Measurements from ENCODE around the gene CARS2. TPM values are rescaled to one million over a fixed set of nuclear protein-coding genes. Genes with fewer than 3 reads are reported as not detected.

CARS2 gene
- total and polyA plus RNA-seq, 2 donors (not counting 3 experiments of a cell fraction or from before 2014, with no cell fraction given) = 42.0 to 51.2 TPM

DNA sequence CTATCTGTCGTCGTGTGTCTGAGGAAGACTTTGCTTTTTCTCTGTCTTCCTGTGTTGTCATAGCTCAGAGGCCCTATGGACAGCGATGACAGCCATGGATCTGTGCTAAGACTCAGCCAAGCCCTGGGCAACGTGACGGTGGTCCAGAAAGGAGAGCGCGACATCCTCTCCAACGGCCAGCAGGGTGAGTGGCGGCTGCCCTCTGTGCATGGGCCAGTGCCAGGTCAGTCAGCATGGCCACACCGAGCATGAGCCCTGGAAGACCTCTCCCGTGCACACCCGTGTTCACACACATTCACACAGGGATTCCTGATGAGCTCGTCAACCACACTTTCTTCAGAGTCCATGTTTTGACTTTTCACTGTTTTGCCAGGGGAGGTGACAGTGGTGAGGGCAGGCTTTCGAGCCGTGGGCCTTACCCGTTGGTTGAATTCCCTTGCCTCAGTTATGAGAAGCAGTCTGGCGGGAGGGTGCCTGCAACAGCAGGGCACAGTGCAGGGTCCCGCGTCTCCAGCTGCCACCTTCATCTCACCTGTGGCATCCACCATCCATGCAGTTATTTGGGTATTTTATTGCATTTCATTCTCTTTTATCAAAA is 70.4 kb downstream of the CARS2 start:
- peaks cover 13 to 44% of the 10 kb centered on the region in 2 experiments for H3K36me3 ChIP-seq (ENCODE audit: control insufficient read depth in 2 of 2, extremely low read depth in 1 of 2, insufficient read depth in 2 of 2, low read length in 2 of 2)

GRCh38 chr13:110634558-110634957 is 71.4 kb downstream of the CARS2 start:
- BruUV-seq (replicated peaks) = no TSS peak
- no peaks in the 10 kb centered on the region for H3K27me3 ChIP-seq (ENCODE audit: control insufficient read depth in 2 of 2, insufficient read depth in 2 of 2, low read length in 2 of 2)
- no peak for DNase-seq (ENCODE audit: low read depth, low spot score)
- H4K20me1 ChIP-seq (replicated peaks; ENCODE audit: control insufficient read depth, extremely low read depth, insufficient read depth, low read length) = no peaks in the 10 kb centered on the region
- H3K4me3 ChIP-seq (replicated peaks in 1 of 3; ENCODE audit: insufficient read depth in 1 of 3, low read depth in 1 of 3, low read length in 3 of 3) = no peak overlapping the region
- dilution Hi-C loops (cut with MboI; ENCODE audit: extremely low pct_ligation_motif_present, low sequenced_read_pairs) (no loop called here), intact Hi-C loops (cut with micrococcal nuclease) (no loop called here)
- FAIRE-seq = no peak
- ChIA-PET POLR2A (interaction anchor here (0.7 kb wide), 1 partner anchor 81 kb away, joined by 3 read pairs; no protein-coding TSS in a partner anchor), CTCF (no interaction called here)
- H3K27ac ChIP-seq (ENCODE audit: insufficient read depth, low read depth, low read length) = no peak overlapping the region
- H3K9ac ChIP-seq (replicated peaks; ENCODE audit: extremely low read depth, insufficient read depth, low read length) = no peak overlapping the region
- no peaks in the 10 kb centered on the region for H3K9me1 ChIP-seq (replicated peaks; ENCODE audit: control insufficient read depth, extremely low read depth, insufficient read depth, low read length)
- peaks cover 17 to 45% of the 10 kb centered on the region in 2 experiments for H3K36me3 ChIP-seq (ENCODE audit: control insufficient read depth in 2 of 2, extremely low read depth in 1 of 2, insufficient read depth in 2 of 2, low read length in 2 of 2)
- no peak overlapping the region for H3K4me2 ChIP-seq (ENCODE audit: insufficient read depth, low read length)
- H3K9me3 ChIP-seq (replicated peaks; ENCODE audit: control insufficient read depth, insufficient read depth, low read length) = no peaks in the 10 kb centered on the region
- H3K79me2 ChIP-seq (ENCODE audit: control insufficient read depth, insufficient read depth, low read length) = peaks cover 24% of the 10 kb centered on the region
- TF ChIP-seq FOS (IDR thresholded peaks at IDR 0.05; ENCODE audit: borderline replicate concordance, insufficient read depth, low read length) (no peak), EZH2 (IDR thresholded peaks at IDR 0.05; ENCODE audit: borderline replicate concordance, low read depth, low read length, severe bottlenecking) (no peak), GATA2 (IDR thresholded peaks at IDR 0.05; ENCODE audit: insufficient read depth, insufficient read length, low read depth, low read length) (no peak), POLR2A (IDR thresholded peaks at IDR 0.05; ENCODE audit: low read depth, low read length) (no peak), JUN (IDR thresholded peaks at IDR 0.05; ENCODE audit: borderline replicate concordance, insufficient read depth, insufficient read length, low read depth) (no peak), MYC (IDR thresholded peaks at IDR 0.05; ENCODE audit: low read depth, low read length) (no peak), POLR2AphosphoS5 (IDR thresholded peaks at IDR 0.05; ENCODE audit: insufficient read depth, low read depth, low read length) (no peak)
- TF ChIP-seq, protein P1, sequence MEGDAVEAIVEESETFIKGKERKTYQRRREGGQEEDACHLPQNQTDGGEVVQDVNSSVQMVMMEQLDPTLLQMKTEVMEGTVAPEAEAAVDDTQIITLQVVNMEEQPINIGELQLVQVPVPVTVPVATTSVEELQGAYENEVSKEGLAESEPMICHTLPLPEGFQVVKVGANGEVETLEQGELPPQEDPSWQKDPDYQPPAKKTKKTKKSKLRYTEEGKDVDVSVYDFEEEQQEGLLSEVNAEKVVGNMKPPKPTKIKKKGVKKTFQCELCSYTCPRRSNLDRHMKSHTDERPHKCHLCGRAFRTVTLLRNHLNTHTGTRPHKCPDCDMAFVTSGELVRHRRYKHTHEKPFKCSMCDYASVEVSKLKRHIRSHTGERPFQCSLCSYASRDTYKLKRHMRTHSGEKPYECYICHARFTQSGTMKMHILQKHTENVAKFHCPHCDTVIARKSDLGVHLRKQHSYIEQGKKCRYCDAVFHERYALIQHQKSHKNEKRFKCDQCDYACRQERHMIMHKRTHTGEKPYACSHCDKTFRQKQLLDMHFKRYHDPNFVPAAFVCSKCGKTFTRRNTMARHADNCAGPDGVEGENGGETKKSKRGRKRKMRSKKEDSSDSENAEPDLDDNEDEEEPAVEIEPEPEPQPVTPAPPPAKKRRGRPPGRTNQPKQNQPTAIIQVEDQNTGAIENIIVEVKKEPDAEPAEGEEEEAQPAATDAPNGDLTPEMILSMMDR (IDR thresholded peaks at IDR 0.05; ENCODE audit: extremely low read depth in 1 of 2, insufficient read depth in 1 of 2, low read depth in 1 of 2, low read length in 2 of 2) = no peak
- TF ChIP-seq, protein P2, sequence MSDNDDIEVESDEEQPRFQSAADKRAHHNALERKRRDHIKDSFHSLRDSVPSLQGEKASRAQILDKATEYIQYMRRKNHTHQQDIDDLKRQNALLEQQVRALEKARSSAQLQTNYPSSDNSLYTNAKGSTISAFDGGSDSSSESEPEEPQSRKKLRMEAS (IDR thresholded peaks at IDR 0.05; ENCODE audit: insufficient read depth, insufficient read length) = no peak
- H3K4me1 ChIP-seq (ENCODE audit: control insufficient read depth, extremely low read depth, insufficient read depth, low read length) = no peaks in the 10 kb centered on the region
- no peak overlapping the region for H2AFZ ChIP-seq (ENCODE audit: low read depth, low read length)

More for the DNA sequence above, 70.4 kb downstream of the CARS2 start:
- POLR2A ChIA-PET = no interaction called here
- FAIRE-seq (no peak), DNase-seq (ENCODE audit: low read depth, low spot score) (no peak)
- Histone ChIP-seq H2AFZ (ENCODE audit: low read depth, low read length) (no peak overlapping the region), H3K4me3 (replicated peaks in 1 of 3; ENCODE audit: insufficient read depth in 1 of 3, low read depth in 1 of 3, low read length in 3 of 3) (no peak overlapping the region), H3K4me2 (ENCODE audit: insufficient read depth, low read length) (no peak overlapping the region), H3K79me2 (ENCODE audit: control insufficient read depth, insufficient read depth, low read length) (peaks cover 16% of the 10 kb centered on the region), H3K9me3 (replicated peaks; ENCODE audit: control insufficient read depth, insufficient read depth, low read length) (no peaks in the 10 kb centered on the region), H3K27ac (ENCODE audit: insufficient read depth, low read depth, low read length) (no peak overlapping the region), H4K20me1 (replicated peaks; ENCODE audit: control insufficient read depth, extremely low read depth, insufficient read depth, low read length) (no peaks in the 10 kb centered on the region), H3K9ac (replicated peaks; ENCODE audit: extremely low read depth, insufficient read depth, low read length) (no peak overlapping the region), H3K9me1 (replicated peaks; ENCODE audit: control insufficient read depth, extremely low read depth, insufficient read depth, low read length) (no peaks in the 10 kb centered on the region), H3K27me3 (ENCODE audit: control insufficient read depth in 2 of 2, insufficient read depth in 2 of 2, low read length in 2 of 2) (no peaks in the 10 kb centered on the region), H3K4me1 (ENCODE audit: control insufficient read depth, extremely low read depth, insufficient read depth, low read length) (no peaks in the 10 kb centered on the region)
- no TSS peak for BruUV-seq (replicated peaks)
- intact Hi-C loops (cut with micrococcal nuclease) (no loop called here), dilution Hi-C loops (cut with MboI; ENCODE audit: extremely low pct_ligation_motif_present, low sequenced_read_pairs) (no loop called here)
- TF ChIP-seq POLR2AphosphoS5 (IDR thresholded peaks at IDR 0.05; ENCODE audit: insufficient read depth, low read depth, low read length) = no peak
- no peak for TF ChIP-seq GATA2 (IDR thresholded peaks at IDR 0.05; ENCODE audit: insufficient read depth, insufficient read length, low read depth, low read length)
- TF ChIP-seq POLR2A (IDR thresholded peaks at IDR 0.05; ENCODE audit: low read depth, low read length) = no peak
- no peak for TF ChIP-seq EZH2 (IDR thresholded peaks at IDR 0.05; ENCODE audit: borderline replicate concordance, low read depth, low read length, severe bottlenecking)
- no peak for TF ChIP-seq MYC (IDR thresholded peaks at IDR 0.05; ENCODE audit: low read depth, low read length)
- CTCF ChIA-PET = interaction anchor here (0.8 to 1.3 kb wide), 2 partner anchors 10 to 42 kb away, joined by 3 read pairs; no protein-coding TSS in a partner anchor
